GM12878 (cell line): ENCODE data around the gene PIK3R3. TPM values are rescaled to one million over a fixed set of nuclear protein-coding genes. Genes with fewer than 3 reads are reported as not detected.

ENCODE experiments used
- ATF2 ChIP-seq: IDR thresholded peaks from 2 replicates; pipeline ENCODE4 v1.6.1; 2012; ENCODE audit warnings: low read length, inconsistent platforms
- ATF7 ChIP-seq: fragments of 450-650 bp; IDR thresholded peaks from 2 replicates; pipeline ENCODE4 v1.6.1; 2016; ENCODE audit warnings: low read depth, mild to moderate bottlenecking
- BCL3 ChIP-seq: IDR thresholded peaks from 2 replicates; pipeline ENCODE4 v1.6.1; 2011; ENCODE audit warnings: borderline replicate concordance, low read depth, mild to moderate bottlenecking, moderate library complexity, low read length; ENCODE audit not compliant: insufficient read depth, poor library complexity, severe bottlenecking
- BHLHE40 ChIP-seq, 2 experiments: fragments of 450-650 bp in 1 of 2; IDR thresholded peaks; 2 replicates each; pipeline ENCODE4 v1.6.1; 2011 to 2017; ENCODE audit warnings: low read depth in 2 of 2, borderline replicate concordance in 1 of 2, improper control_type of control experiment in 1 of 2, low read length in 1 of 2, mild to moderate bottlenecking in 1 of 2
- CHD4 ChIP-seq: fragments of 200-600 bp; sonication (generic); IDR thresholded peaks from 2 replicates; pipeline ENCODE4 v1.6.1; 2016; ENCODE audit warnings: mild to moderate bottlenecking
- DPF2 ChIP-seq: fragments of 450-650 bp; IDR thresholded peaks from 2 replicates; pipeline ENCODE4 v1.6.1; 2017; ENCODE audit warnings: mild to moderate bottlenecking
- EP300 ChIP-seq, 2 experiments: fragments of 150-350 bp in 1 of 2; IDR thresholded peaks; 2 replicates each; pipeline ENCODE4 v1.6.1; 2011 to 2012; ENCODE audit warnings: low read depth in 2 of 2, low read length in 2 of 2, borderline replicate concordance in 1 of 2, improper control_type of control experiment in 1 of 2, inconsistent platforms in 1 of 2; ENCODE audit not compliant: control insufficient read depth in 1 of 2
- GATAD2B ChIP-seq: fragments of 450-650 bp; conservative IDR thresholded peaks from 2 replicates; pipeline ENCODE4 v1.6.1; 2017; ENCODE audit warnings: low read depth, mild to moderate bottlenecking, moderate library complexity
- HDGF ChIP-seq: fragments of 450-650 bp; IDR thresholded peaks from 2 replicates; pipeline ENCODE4 v1.6.1; 2016; ENCODE audit warnings: antibody characterized with exemption
- IKZF1 ChIP-seq: fragments of 450-650 bp; conservative IDR thresholded peaks from 2 replicates; pipeline ENCODE4 v1.6.1; 2017; ENCODE audit warnings: antibody characterized with exemption, mild to moderate bottlenecking
- IKZF2 ChIP-seq, 2 experiments: fragments of 450-650 bp; IDR thresholded peaks; 2 replicates each; pipeline ENCODE4 v1.6.1; 2017; ENCODE audit warnings: mild to moderate bottlenecking in 2 of 2, moderate library complexity in 2 of 2
- IRF4 ChIP-seq: IDR thresholded peaks from 2 replicates; pipeline ENCODE4 v1.6.1; 2011; ENCODE audit warnings: low read depth, low read length
- MEF2B ChIP-seq: fragments of 450-650 bp; IDR thresholded peaks from 2 replicates; pipeline ENCODE4 v1.6.1; 2018; ENCODE audit warnings: mild to moderate bottlenecking, moderate library complexity; ENCODE audit not compliant: partially characterized antibody, poor library complexity, severe bottlenecking
- MTA2 ChIP-seq: fragments of 450-650 bp; IDR thresholded peaks from 2 replicates; pipeline ENCODE4 v1.6.1; 2016; ENCODE audit warnings: low read depth, mild to moderate bottlenecking, moderate library complexity
- MYB ChIP-seq: fragments of 150-350 bp; IDR thresholded peaks from 2 replicates; pipeline ENCODE4 v1.6.1; 2014; ENCODE audit warnings: mild to moderate bottlenecking, low read depth, low read length, borderline replicate concordance
- NFIC ChIP-seq: IDR thresholded peaks from 2 replicates; pipeline ENCODE4 v1.6.1; 2012; ENCODE audit warnings: low read depth, mild to moderate bottlenecking, inconsistent platforms, low read length, moderate library complexity
- PAX5 ChIP-seq: IDR thresholded peaks from 2 replicates; pipeline ENCODE4 v1.6.1; 2011; ENCODE audit warnings: low read depth, low read length, borderline replicate concordance
- REST ChIP-seq: IDR thresholded peaks from 2 replicates; pipeline ENCODE4 v1.6.1; 2012; ENCODE audit warnings: mild to moderate bottlenecking, low read depth, low read length
- SRF ChIP-seq, 2 experiments: IDR thresholded peaks; 2 replicates each; pipeline ENCODE4 v1.6.1; 2011; ENCODE audit warnings: low read depth in 2 of 2, low read length in 2 of 2, mild to moderate bottlenecking in 1 of 2, moderate library complexity in 1 of 2
- TAF1 ChIP-seq: IDR thresholded peaks from 2 replicates; pipeline ENCODE4 v1.6.1; 2011; ENCODE audit warnings: mild to moderate bottlenecking, low read depth, low read length, borderline replicate concordance
- USF1 ChIP-seq: IDR thresholded peaks from 2 replicates; pipeline ENCODE4 v1.6.1; 2011; ENCODE audit warnings: borderline replicate concordance, low read depth, mild to moderate bottlenecking, moderate library complexity, mixed read lengths, low read length; ENCODE audit not compliant: insufficient read depth; ENCODE audit errors: extremely low read length
- ZNF384 ChIP-seq: IDR thresholded peaks from 2 replicates; pipeline ENCODE4 v1.6.1; 2012; ENCODE audit warnings: low read depth, mild to moderate bottlenecking, low read length, improper control_type of control experiment, borderline replicate concordance
- polyA plus RNA-seq, 11 experiments: library from polyadenylated mRNA; depleted of rRNA in 4 of 11; unstranded in 6 of 11; stranded (reverse) in 5 of 11; fragments of >200 nt; fragmentation: Nextera tagmentation in 4 of 11; fragmentation: Illumina TruSeq in 1 of 11; extraction: Ambion mirVana in 4 of 11; extraction: Trizol in 1 of 11; gene quantifications; 1 replicate in 1 of 11; 2 replicates in 10 of 11; pipeline versions ENCODE4 v1.2.1 to v1.2.3, GENCODE V29; 2011 to 2016; ENCODE audit warnings: inconsistent platforms in 2 of 11, missing spikeins in 2 of 11, low read depth in 1 of 11
- total RNA-seq, 4 experiments: library from RNA; depleted of rRNA in 3 of 4; stranded (reverse); fragments of >200 nt in 3 of 4; fragmentation: Illumina TruSeq in 1 of 4; extraction: Trizol in 1 of 4; gene quantifications; 2 replicates each; pipeline versions ENCODE4 v1.2.1 to v1.2.3, GENCODE V29; 2013 to 2021

The PIK3R3 gene
- total and polyA plus RNA-seq, 10 of the 15 experiments (the other 5 are each of a cell fraction or from before 2014, with no cell fraction given): 4.8 to 27.0 (median 19.8) TPM

GRCh38 chr1:46043458-46044017, 88.9 kb downstream of the PIK3R3 start (continued):
- peak; percentile 90 for TF ChIP-seq PAX5
- TF ChIP-seq BCL3: peak; percentile 24
- TF ChIP-seq GATAD2B: 0 out of 2 replicates have a peak, but pooled peaks have one; percentile 28
- peak; percentile 50; the same call in 1 of the 2 replicates for TF ChIP-seq NFIC
- no peak for TF ChIP-seq MYB
- TF ChIP-seq CHD4: no peak
- peak; percentile 40; the same call in 1 of the 2 replicates for TF ChIP-seq IKZF1
- no peak for TF ChIP-seq REST
- peak; percentile 9 for TF ChIP-seq MEF2B
- TF ChIP-seq SRF (IDR thresholded peaks at IDR 0.05; ENCODE audit: low read depth in 2 of 2, low read length in 2 of 2): 0 out of 4 replicates have a peak, but pooled peaks of 1 of the 2 experiments have one; percentile 13
- peak; percentile 86 for TF ChIP-seq IRF4
- peak; percentile 50 for TF ChIP-seq ATF7
- TF ChIP-seq TAF1: 0 out of 2 replicates have a peak, but pooled peaks have one; percentile 28
- peak in 1 of 2 experiments; percentile 54; a peak in 2 of 4 replicates for TF ChIP-seq EP300 (IDR thresholded peaks at IDR 0.05; ENCODE audit: borderline replicate concordance in 1 of 2, control insufficient read depth in 1 of 2, low read depth in 2 of 2, low read length in 2 of 2)
- peak; percentile 72 for TF ChIP-seq ZNF384
- TF ChIP-seq USF1: no peak
- peak; percentile 74; the same call in 1 of the 2 replicates for TF ChIP-seq DPF2
- TF ChIP-seq MTA2: peak; percentile 40; the same call in 1 of the 2 replicates
- no peak for TF ChIP-seq HDGF
- TF ChIP-seq BHLHE40 (IDR thresholded peaks at IDR 0.05; ENCODE audit: borderline replicate concordance in 1 of 2, low read depth in 2 of 2, low read length in 1 of 2): peak in 1 of 2 experiments; percentile 13; a peak in 1 of 4 replicates
- 0 out of 2 replicates have a peak, but pooled peaks have one; percentile 40 for TF ChIP-seq ATF2
- TF ChIP-seq IKZF2 (IDR thresholded peaks at IDR 0.05): peak; percentile 61 to 73
